DMS53 treated with DMSO at 0.1 percent for 48 hours (cell line): ENCODE results near the gene SRSF10.
"Not testable (repeated sequence)": the region's sequence is repeated elsewhere in the genome, so short reads cannot be mapped to it uniquely, and the experiment has no call there.

Experiments used
- DNase-seq: peaks from one replicate; lab custom pipeline; 2025; ENCODE audit not compliant: unreplicated experiment; lab: John Stamatoyannopoulos, UW

The SRSF10 gene

GRCh38 chr1:23979881-23980727 is at the start of gene SRSF10:
SRSF10 (minus strand) TSS chr1:23980327; CDS start chr1:23980255, 72 bp downstream.
- peak; percentile 98 for DNase-seq

- DNase-seq = peak; percentile 25
Measured at GRCh38 chr1:24027838-24028468, 47.8 kb upstream of the SRSF10 start.

DNA sequence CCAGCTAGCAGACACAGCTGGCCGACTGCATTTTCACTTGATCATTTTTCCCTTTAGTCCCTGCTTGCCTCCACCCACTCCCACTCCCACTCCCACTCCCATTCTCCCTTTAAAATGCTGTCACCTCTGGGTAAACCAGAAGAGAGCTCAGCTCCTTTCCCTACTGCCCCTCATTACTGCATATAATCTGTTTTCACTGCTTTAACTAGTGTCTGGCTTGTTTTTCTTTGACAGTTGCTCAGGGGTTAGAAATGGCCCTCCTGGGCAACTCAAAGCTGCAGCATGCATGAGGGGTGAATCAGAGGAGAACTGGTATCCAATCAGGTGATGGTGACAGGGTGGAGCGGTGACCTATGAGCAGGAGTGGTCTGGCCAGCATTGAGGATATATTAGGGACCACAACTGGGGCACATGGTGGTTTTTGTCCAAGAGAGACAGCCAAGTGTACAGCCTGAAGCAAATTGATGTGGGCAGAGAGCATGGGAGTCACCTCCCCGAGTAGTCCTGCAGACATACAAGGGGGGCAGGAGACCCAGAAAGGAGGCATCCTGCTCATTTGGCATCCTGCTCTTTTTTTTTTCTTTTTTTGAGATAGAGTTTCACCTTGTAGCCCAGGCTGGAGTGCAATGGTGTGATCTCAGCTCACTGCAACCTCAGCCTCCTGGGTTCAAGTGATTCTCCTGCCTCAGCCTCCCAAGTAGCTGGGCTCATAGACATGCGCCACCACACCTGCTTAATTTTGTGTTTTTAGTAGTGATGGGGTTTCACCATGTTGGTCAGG is 42.6 kb upstream of the SRSF10 start:
- no peak for DNase-seq

DNA sequence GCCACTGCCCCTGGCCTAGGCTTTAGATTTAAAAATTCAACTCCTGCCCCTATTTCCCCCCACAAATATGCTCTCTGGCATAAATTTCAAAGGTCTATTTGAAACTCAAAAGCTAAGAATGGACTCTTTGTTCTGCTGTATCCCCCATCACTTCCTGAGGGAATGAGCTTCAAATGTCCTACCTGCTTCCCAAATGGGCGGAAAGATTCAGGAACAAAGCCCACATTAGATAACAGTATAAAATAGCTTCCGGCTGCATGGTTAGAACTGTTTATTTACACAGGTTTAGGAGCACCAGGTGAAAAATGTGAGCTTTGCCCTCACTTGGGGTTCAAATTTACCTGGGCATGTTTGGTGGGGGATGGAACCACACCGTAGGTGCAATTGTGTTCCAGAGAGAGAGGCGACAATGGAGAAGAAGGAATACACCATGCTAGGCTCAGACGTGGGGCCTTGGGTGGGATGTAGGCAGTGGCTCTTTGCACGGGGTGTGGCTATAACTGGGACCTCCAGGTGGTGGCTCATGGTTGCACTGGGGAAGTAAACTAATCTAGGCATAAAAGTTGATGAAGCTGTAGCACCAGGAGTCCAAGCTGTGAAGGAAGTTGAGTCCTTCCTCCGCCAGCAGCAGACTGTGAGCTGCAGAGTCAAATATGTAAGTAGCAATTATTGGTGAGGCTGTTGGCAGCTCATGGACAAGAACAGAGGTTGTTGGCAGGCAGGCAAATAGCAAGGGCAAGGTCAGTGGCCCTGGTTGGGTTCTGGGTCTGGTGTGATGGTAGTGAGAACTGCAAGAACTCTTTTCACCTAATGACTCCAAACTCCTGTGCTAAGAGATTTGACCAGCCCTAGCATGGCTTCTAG is 41.5 kb upstream of the SRSF10 start:
- DNase-seq = peak; percentile 13

DNA sequence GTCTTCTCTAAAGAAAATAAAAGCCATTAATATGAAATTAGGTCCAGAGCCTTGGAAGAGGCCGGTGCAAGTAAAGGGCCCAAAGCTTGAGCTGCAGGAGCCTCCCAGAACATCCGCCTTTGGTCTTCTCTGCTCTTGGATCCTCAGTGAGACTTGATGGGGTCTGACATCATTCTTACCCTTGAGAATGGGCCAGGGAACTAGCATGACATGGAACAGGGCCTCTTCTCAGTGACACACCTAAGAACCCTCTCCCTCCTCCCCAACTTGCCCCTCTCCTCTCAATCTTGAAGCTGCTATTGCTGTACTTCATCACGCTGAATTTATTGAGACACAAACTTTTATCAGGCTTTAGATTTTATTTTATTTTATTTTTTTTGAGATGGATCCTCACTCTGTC is 40.3 kb upstream of the SRSF10 start:
- DNase-seq = no peak

DNA sequence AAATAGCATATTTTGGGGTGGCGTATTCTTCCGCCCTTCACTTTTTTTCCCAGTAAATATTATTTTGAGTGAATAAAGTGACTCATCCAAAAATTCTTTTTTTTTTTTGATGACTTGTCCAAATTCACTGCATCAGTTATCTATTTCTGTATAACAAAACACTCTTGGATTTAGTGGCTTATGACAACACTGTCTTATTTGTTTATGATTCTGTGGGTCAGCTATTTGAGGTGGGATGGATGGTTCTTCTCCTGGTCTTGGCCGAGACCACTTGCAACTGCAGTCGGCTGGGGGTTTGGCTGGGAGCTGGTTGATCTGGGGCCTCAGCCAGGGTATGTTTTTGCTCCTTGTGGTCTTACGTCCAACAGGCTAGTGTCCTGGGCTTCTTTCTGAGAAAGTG is 39.9 kb upstream of the SRSF10 start:
- no peak for DNase-seq

GRCh38 chr1:24018611-24019580 is 38.8 kb upstream of the SRSF10 start:
- DNase-seq = peak; percentile 15

DNA sequence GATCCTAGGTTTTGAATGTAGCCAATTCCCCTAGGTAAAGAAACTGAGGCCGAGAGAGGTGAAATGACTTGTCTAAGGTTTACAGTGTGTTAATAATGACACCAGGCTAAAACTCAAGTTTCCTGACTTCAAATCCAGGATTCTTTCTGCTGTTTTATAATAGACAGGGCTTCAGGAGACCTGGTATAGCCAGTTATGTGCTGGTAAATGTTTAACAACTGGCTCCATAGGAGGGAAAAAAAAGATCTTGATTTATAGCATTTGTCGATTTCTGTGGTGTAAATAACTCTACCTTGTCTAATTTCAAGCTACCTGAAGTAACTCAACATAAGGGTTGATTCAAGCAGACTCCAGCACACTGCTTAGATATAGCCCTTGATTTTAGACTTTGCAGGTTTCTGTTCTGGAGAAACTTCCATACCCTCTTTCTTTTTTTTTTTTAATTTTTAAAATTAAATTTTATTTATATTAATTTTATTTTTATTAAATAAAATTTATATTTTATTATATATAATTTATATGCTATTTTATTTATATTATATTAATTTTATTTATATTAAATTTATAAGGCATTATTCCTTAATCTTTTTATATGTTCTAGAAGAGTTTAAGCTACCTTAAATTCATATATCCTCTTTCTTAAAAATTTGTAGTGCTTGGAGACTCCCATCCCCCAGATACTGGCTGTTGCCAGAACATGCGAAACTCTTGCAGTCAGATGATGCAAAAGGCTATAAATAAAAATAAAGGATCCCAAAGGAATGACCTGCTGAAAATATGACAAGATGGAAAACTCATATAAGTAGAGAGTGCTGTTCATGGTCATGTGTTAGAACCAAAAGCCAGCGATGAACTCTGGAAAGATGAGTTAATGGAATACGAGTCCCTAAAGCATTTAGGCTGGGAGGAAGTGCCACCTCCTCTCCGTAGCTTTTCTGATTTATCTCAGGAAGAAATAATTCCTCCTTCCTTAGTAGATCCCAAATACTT is 35.4 kb upstream of the SRSF10 start:
- DNase-seq = no peak

- DNase-seq = not testable (repeated sequence)
Measured at GRCh38 chr1:24012878-24013277, 32.8 kb upstream of the SRSF10 start.

- DNase-seq = no peak
Measured at GRCh38 chr1:24010650-24011049, 30.5 kb upstream of the SRSF10 start.

- DNase-seq = no peak
Measured at GRCh38 chr1:24009406-24009805, 29.3 kb upstream of the SRSF10 start.

DNA sequence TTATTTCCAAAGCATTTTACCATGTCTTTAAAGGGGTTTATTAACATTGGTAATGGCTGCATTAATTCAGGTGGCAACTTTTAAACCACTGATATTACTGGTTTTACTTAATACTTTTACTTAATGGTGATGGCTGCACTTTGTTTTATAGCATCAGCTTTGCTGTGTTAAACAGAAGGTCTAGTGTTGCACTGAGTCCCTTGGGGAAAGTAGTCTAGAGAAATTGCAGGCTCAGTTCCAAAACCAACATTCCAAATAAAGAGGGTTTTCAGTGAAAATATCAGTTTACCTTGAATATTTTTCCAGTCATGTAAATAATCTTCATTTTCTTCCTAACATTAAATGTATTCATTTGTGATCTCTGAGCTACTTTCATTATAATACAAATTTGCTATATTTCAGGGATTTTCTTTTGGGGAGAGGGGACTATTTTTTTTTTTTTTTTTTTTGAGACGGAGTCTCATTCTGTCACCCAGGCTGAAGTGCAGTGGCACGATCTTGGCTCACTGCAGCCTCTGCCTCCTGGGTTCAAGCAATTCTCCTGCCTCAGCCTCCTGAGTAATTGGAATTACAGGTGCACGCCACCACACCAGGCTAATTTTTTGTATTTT is 28.6 kb upstream of the SRSF10 start:
- DNase-seq = not testable (repeated sequence)

DNA sequence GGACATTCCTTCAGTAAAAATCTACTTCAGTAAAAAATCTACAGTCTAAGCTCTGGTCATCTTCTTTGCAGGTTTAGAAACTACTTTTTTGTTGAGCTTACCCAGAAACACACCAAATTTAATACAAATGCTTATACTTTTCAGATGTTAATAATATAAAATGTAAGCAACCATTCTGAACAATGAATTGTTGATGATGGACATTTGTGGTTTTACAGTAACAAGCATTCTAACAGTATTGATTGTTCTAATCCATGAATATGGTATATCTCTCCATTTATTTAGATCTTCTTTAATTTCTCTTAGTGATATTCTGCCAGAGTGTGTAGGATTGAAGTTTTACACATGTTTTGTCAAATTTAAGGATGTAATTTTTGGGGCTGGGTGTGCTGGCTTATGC is 27.0 kb upstream of the SRSF10 start:
- DNase-seq = no peak

DNA sequence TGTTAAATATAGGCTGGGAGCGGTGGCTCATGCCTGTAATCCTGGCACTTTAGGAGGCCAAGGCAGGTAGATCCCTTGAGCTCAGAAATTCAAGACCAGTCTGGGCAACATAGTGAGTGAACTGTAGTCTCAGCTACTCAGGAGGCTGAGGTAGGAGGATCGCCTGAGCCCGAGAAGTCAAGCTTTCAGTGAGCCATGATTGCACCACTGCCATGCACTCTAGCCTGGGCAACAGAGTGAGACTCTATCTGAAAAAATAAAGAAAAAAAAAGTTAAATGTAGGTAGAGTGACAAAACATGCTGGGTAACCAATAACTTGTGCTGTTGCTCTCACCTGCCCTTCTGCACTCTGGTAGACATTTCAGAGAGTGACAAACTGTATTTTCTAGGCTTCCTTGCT is 25.0 kb upstream of the SRSF10 start:
- DNase-seq = no peak

GRCh38 chr1:24004132-24004531 is 24.0 kb upstream of the SRSF10 start:
- DNase-seq = no peak

GRCh38 chr1:24003331-24003972 is 23.3 kb upstream of the SRSF10 start:
- DNase-seq = no peak

DNA sequence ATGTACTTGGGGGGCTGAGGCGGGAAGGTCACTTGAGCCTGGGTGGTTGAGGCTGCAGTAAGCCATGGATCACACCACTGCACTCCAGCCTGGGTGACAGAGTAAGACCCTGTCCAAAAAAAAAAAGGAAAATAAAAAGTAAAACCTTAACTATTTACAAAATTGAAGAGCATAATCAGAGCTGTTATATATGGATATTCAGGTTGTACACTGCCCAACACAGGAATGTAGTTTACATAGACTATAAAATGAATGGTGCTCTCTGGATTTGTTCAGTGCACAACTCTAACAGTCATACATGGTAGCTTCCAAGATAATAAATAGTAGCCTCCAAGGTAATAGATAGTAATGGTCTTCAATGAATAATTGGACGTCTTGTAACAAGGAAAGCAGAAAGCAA is 22.6 kb upstream of the SRSF10 start:
- no peak for DNase-seq
